NCI-H2171 (cell line): ENCODE data around the gene STK40.

Experiments used
- DNase-seq: peaks from one replicate; lab custom pipeline; 2025; lab: John Stamatoyannopoulos, UW

STK40 gene

GRCh38 chr1:36343651-36344394 is 41.9 kb downstream of the STK40 start:
- DNase-seq, result no peak

GRCh38 chr1:36342426-36343185 is 43.1 kb downstream of the STK40 start:
- peak; percentile 26 for DNase-seq

GRCh38 chr1:36341626-36342320 is 44.0 kb downstream of the STK40 start:
- no peak for DNase-seq

- DNase-seq, result no peak
Observed at GRCh38 chr1:36339615-36340014, 46.1 kb downstream of the STK40 start.

- DNase-seq, result no peak
Observed at GRCh38 chr1:36339215-36339614, 46.5 kb downstream of the STK40 start.

GRCh38 chr1:36337830-36338229 is 47.9 kb downstream of the STK40 start:
- no peak for DNase-seq

- no peak for DNase-seq
Observed at GRCh38 chr1:36330940-36331339, 54.8 kb downstream of the STK40 start.

GRCh38 chr1:36329817-36330216 is 55.9 kb downstream of the STK40 start:
- no peak for DNase-seq

- DNase-seq, result no peak
Observed at GRCh38 chr1:36328713-36329112, 57.0 kb downstream of the STK40 start.

GRCh38 chr1:36328088-36328480 is 57.6 kb downstream of the STK40 start:
- no peak for DNase-seq

- no peak for DNase-seq
Observed at GRCh38 chr1:36327421-36328087, 58.2 kb downstream of the STK40 start.

GRCh38 chr1:36326499-36326898 is 59.2 kb downstream of the STK40 start:
- DNase-seq, result no peak

GRCh38 chr1:36324353-36324703 is 61.4 kb downstream of the STK40 start:
- no peak for DNase-seq

GRCh38 chr1:36323636-36324352 is 61.9 kb downstream of the STK40 start, which contains the start of gene EVA1B:
Gene EVA1B (minus strand): TSS chr1:36323645. CDS start chr1:36323037, 608 bp downstream.
- DNase-seq, result no peak

GRCh38 chr1:36322786-36323635 is 62.7 kb downstream of the STK40 start:
- DNase-seq, result no peak

GRCh38 chr1:36322041-36322785 is 63.5 kb downstream of the STK40 start:
- DNase-seq, result no peak

GRCh38 chr1:36321119-36321951 is 64.4 kb downstream of the STK40 start:
- DNase-seq, result no peak

- no peak for DNase-seq
Observed at GRCh38 chr1:36320767-36321118, 65.0 kb downstream of the STK40 start.

- DNase-seq, result no peak
Observed at GRCh38 chr1:36320291-36320761, 65.4 kb downstream of the STK40 start.
